Transverse colon (tissue), 4 donors: ENCODE measurements around the gene DNAAF5.

Source experiments
- EP300 ChIP-seq: sonication (generic); formaldehyde crosslinking; IDR thresholded peaks from one replicate; pipeline ENCODE4 v1.6.1; 2017; ENCODE audit warnings: antibody characterized with exemption, low read depth
- POLR2A ChIP-seq: fragments of 450-650 bp; IDR thresholded peaks from one replicate; pipeline ENCODE4 v1.6.1; 2016; ENCODE audit warnings: antibody characterized with exemption, mild to moderate bottlenecking, moderate library complexity
- POLR2AphosphoS5 ChIP-seq, 3 donors: sonication (generic); formaldehyde crosslinking; IDR thresholded peaks; one replicate each; pipeline ENCODE4 v1.6.1; 2016; ENCODE audit warnings: antibody characterized with exemption in 3 of 3
- TF ChIP-seq, protein P1 (sequence below), 5 experiments: fragments of 200-600 bp in 3 of 5; fragments of 450-650 bp in 2 of 5; sonication (generic) in 3 of 5; IDR thresholded peaks; 1 replicate in 2 of 5; 2 replicates in 3 of 5; pipeline ENCODE4 v1.5.1; 2016 to 2017; ENCODE audit warnings: antibody characterized with exemption in 5 of 5, inconsistent platforms in 3 of 5, mild to moderate bottlenecking in 2 of 5, moderate library complexity in 1 of 5

DNA sequence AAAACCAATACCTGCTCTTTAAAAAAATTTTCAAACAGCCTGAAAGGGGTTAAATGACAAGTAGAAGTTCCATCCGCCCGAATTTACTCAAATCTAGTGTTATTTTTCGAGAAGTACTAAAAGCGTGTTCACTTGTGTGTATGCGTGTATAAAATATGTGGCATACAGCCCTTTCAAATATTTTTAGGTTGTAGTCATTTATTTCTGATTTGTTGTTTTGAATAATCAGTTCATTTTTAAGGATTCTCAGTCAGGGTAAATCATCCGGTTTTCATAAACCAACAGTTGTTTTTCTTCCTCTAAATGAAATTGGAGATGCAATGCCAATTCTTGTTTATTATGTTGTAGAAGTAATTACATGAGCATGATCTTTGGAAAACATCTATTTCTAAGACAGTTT, 98.9 kb downstream of the DNAAF5 start:
- no peak for TF ChIP-seq POLR2A
- TF ChIP-seq, protein P1, sequence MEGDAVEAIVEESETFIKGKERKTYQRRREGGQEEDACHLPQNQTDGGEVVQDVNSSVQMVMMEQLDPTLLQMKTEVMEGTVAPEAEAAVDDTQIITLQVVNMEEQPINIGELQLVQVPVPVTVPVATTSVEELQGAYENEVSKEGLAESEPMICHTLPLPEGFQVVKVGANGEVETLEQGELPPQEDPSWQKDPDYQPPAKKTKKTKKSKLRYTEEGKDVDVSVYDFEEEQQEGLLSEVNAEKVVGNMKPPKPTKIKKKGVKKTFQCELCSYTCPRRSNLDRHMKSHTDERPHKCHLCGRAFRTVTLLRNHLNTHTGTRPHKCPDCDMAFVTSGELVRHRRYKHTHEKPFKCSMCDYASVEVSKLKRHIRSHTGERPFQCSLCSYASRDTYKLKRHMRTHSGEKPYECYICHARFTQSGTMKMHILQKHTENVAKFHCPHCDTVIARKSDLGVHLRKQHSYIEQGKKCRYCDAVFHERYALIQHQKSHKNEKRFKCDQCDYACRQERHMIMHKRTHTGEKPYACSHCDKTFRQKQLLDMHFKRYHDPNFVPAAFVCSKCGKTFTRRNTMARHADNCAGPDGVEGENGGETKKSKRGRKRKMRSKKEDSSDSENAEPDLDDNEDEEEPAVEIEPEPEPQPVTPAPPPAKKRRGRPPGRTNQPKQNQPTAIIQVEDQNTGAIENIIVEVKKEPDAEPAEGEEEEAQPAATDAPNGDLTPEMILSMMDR (IDR thresholded peaks at IDR 0.05): no peak
- TF ChIP-seq EP300: no peak
- TF ChIP-seq POLR2AphosphoS5 (IDR thresholded peaks at IDR 0.05): no peak
